Nephron progenitor cell (in vitro differentiated cells): ENCODE data around the gene LRATD1.

Experiments used
- DNase-seq: peaks from one replicate; pipeline ENCODE4 v3.0.0; 2021
- H3K27ac Mint-ChIP-seq: 2 replicates; pipeline ENCODE4 v1.8.0; 2021; ENCODE audit warnings: mild to moderate bottlenecking, moderate library complexity, mixed read lengths
- H3K27me3 Mint-ChIP-seq: 2 replicates; pipeline ENCODE4 v1.8.0; 2021; ENCODE audit warnings: mild to moderate bottlenecking, low read depth, mixed read lengths; ENCODE audit not compliant: poor library complexity
- H3K36me3 Mint-ChIP-seq: 2 replicates; pipeline ENCODE4 v1.8.0; 2021; ENCODE audit warnings: low read depth, mixed read lengths
- H3K4me1 Mint-ChIP-seq: 2 replicates; pipeline ENCODE4 v1.8.0; 2021; ENCODE audit warnings: mixed read lengths
- H3K4me3 Mint-ChIP-seq: 2 replicates; pipeline ENCODE4 v1.8.0; 2021; ENCODE audit warnings: mild to moderate bottlenecking, moderate library complexity, mixed read lengths
- H3K9me3 Mint-ChIP-seq: 2 replicates; pipeline ENCODE4 v1.8.0; 2021; ENCODE audit warnings: mild to moderate bottlenecking, moderate library complexity, mixed read lengths
- CTCF ChIP-seq: fragments of 200-600 bp; sonication (generic); IDR thresholded peaks from 2 replicates; pipeline ENCODE4 v1.5.0; 2021; ENCODE audit warnings: antibody characterized with exemption

Gene LRATD1

DNA sequence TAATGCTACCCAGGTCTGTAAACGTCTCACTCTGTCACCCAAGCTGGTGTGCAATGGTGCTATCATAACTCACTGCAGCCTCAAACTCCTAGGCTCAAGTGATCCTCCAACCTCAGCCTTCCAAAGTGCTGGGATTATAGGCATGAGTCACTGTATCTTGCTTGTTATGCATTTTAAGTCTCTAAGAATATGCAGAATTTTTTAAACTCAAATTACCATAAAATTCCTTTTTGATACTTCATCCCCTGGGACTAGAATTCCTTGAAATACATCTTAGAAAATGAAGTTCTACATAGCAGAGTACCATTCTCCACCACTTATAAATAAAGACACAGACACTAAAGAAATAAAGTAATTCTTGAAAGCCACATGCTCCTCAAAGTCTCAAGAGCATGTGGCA is 30.2 kb upstream of the LRATD1 start:
- peaks cover 3% of the 10 kb centered on the region for H3K27me3 Mint-ChIP-seq
- no peaks in the 10 kb centered on the region for H3K9me3 Mint-ChIP-seq
- no peaks in the 10 kb centered on the region for H3K36me3 Mint-ChIP-seq

GRCh38 chr2:14603676-14604075 is 28.8 kb upstream of the LRATD1 start:
- H3K27me3 Mint-ChIP-seq = peaks cover under 1% of the 10 kb centered on the region
- no peak for TF ChIP-seq CTCF
- H3K4me3 Mint-ChIP-seq = no peak overlapping the region
- no peaks in the 10 kb centered on the region for H3K9me3 Mint-ChIP-seq
- H3K36me3 Mint-ChIP-seq = no peaks in the 10 kb centered on the region
- H3K4me1 Mint-ChIP-seq = no peaks in the 10 kb centered on the region
- DNase-seq = no peak
- H3K27ac Mint-ChIP-seq = no peak overlapping the region

More for the DNA sequence above, 30.2 kb upstream of the LRATD1 start:
- H3K27ac Mint-ChIP-seq = no peak overlapping the region
- TF ChIP-seq CTCF = no peak
- H3K4me1 Mint-ChIP-seq = no peaks in the 10 kb centered on the region
- no peak overlapping the region for H3K4me3 Mint-ChIP-seq
- no peak for DNase-seq

DNA sequence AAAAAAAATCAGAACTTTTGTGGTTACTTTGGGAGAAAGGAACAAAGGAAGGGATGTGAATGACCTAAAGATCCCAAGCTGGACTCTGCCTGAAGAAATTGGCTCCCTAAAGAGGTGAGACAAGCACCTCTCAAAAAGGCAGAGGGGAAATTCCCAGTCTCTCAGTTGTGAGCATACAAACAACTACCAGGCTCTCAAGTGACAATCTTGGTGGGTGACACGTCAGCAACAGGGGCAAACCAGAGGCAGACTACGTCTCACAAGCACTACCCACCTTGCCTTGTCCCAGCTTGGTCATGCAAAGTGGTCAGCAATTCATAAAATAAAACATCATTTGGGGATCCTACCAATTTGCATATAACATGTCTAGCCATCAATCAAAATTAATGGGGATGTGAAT is 24.3 kb upstream of the LRATD1 start:
- H3K4me1 Mint-ChIP-seq = no peaks in the 10 kb centered on the region
- no peaks in the 10 kb centered on the region for H3K27me3 Mint-ChIP-seq
- H3K36me3 Mint-ChIP-seq = no peaks in the 10 kb centered on the region
- no peak for DNase-seq
- H3K27ac Mint-ChIP-seq = no peak overlapping the region
- no peak for TF ChIP-seq CTCF
- H3K9me3 Mint-ChIP-seq = no peaks in the 10 kb centered on the region
- no peak overlapping the region for H3K4me3 Mint-ChIP-seq

DNA sequence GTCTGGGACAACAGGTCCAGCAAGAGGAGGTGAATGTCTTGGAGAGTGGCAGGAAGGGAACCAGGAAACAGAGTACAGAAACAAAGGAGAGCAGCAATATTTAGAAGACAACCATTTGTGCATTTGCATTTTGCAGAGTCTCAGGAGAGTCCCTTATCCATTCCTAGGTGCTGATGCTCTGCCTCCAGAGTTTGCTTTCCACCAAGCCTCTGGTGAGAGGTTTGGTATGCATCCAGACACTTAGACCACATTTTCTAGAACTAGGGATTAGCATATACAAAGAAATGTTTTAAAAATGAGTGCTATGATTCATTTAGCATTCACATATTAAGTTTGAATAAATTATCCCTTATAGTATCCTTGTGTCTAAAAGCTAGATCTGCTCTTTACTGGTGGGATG is 18.5 kb upstream of the LRATD1 start:
- Mint-ChIP-seq H3K36me3 (no peaks in the 10 kb centered on the region), H3K27ac (no peak overlapping the region), H3K27me3 (peaks cover 3% of the 10 kb centered on the region), H3K4me1 (no peaks in the 10 kb centered on the region), H3K9me3 (no peaks in the 10 kb centered on the region), H3K4me3 (no peak overlapping the region)
- TF ChIP-seq CTCF = no peak
- no peak for DNase-seq

DNA sequence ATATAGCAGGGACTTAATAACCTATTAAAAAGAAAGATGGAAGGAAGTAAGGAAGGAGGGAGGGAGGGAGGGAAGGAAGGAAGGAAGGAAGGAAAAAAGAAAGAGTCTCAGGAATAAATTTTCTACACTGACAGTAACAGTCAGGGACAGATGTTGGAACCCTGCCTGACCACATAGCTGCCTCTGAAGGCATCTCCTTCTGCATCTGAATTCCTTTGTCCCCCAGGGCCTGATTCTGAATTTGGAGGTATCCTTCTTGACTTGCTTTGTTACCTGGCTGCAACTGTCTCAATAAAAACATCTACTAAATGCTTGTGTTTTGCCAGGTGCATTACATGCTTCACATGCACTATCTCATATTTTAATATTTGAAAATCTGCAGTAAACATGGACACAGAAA is 17.4 kb upstream of the LRATD1 start:
- Mint-ChIP-seq H3K27me3 (peaks cover 3% of the 10 kb centered on the region), H3K4me3 (no peak overlapping the region), H3K36me3 (no peaks in the 10 kb centered on the region), H3K27ac (no peak overlapping the region), H3K9me3 (no peaks in the 10 kb centered on the region), H3K4me1 (no peaks in the 10 kb centered on the region)
- no peak for TF ChIP-seq CTCF
- DNase-seq = no peak

DNA sequence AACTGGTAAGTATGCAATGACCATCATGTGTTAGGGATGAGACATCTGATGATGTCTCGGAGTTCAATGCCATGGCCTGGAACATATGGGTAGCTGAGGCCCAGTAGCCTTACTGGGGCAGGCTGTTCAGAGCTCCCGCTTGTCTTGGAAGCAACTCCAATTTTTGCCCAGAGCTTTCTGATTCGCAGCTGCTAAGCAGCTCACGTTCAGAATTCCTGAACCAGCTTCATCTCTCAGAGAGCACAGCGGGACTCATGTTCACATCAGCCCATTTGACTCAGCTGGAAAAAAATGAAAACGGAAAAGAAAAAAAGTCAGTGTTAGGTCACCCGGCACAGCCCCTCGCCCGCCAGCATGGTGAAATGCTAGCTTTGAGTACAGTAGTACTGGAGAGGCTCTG is 16.8 kb upstream of the LRATD1 start:
- no peaks in the 10 kb centered on the region for H3K4me1 Mint-ChIP-seq
- H3K27me3 Mint-ChIP-seq = peaks cover 3% of the 10 kb centered on the region
- H3K4me3 Mint-ChIP-seq = no peak overlapping the region
- no peak for DNase-seq
- no peak for TF ChIP-seq CTCF
- H3K36me3 Mint-ChIP-seq = no peaks in the 10 kb centered on the region
- H3K27ac Mint-ChIP-seq = no peak overlapping the region
- H3K9me3 Mint-ChIP-seq = no peaks in the 10 kb centered on the region
